Measurements from ENCODE around the gene CSRP2.
A peak's percentile ranks its signal among the peaks of the same experiment; 100 is the strongest.

The CSRP2 gene

DNA sequence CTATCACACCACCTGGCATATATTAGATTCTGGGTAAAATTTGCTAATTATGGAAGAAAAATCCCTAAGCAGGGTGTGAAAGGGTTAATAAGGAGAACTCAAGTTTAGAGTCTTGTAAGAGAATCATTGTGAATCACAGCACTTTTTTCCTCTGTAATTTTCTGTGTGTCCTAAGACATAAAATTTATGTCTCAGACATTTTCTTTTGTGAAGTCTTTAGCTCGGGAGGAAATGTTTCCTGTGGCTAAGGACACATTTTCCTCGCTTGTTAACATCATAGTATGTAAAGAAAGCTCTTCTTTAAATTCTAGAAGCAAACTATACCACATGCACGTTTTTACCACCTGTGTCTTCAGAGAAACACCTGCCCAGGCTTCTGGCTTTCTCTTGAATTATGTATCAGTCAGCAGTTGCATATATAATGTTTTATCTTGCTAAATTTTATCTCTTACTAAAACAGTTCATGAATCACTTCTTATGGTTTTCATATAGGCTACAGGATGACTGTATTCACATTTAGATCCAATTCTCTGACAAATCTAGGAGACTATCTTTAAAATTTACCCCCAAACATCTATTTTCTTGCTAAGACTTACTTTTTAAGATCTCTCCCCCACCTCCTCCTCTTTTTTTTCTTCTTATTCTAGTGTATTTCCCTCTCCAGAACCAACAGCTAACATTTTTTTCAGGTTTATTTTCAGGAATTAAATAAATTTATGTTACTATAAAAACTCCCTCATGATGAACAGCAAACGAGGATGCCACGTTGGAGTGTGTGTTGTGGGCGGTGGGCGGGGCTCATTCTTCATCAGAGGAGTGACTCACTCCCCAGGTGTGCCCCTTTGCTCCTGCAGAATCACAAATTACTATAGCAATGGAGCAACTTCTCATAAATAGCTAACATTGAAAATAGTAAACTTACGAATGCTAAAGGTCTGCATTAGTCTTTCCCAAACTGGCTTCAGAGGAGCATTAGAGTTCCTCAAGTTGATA is 11.6 kb upstream of the CSRP2 start:
- no peak for DNase-seq

DNA sequence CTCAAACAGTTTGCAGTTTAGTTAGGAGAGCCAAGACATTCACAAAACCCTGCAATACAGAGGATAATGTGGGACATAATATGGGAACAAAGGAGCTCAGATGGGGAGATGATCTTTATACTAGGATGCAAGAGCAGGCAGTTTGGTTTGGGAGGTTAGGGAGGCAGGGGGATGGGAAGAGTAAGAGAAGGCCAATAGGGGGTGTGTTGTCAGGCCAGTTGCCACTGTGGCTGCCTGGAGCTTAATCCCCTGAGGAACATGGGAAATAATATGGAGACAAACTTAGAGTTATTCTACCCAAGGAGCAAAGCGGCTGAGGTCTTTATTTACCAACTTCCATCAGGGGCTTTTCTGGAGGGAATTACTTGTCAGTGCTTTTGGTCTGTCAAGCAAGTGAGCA is 10.0 kb upstream of the CSRP2 start:
- no peak for DNase-seq

DNA sequence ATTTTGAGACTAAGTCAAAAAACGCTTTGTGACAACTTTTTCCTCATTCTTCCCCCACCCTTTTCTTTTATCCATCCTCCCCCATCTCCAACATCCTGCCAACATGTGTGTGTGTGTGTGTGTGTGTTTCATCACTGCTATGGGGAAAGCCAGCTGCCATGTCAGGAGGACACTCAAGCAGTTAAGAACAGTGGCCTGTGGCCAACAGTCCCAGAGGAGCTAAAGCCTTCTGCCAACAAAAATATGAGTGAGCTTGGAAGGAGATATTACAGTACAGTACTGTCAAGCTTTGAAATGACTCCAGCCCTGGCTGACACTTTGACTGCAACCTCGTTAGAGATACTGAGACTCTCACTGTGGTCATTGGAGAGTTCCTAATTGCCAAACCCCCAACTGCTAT is 5.0 kb upstream of the CSRP2 start:
- no peak for DNase-seq

DNA sequence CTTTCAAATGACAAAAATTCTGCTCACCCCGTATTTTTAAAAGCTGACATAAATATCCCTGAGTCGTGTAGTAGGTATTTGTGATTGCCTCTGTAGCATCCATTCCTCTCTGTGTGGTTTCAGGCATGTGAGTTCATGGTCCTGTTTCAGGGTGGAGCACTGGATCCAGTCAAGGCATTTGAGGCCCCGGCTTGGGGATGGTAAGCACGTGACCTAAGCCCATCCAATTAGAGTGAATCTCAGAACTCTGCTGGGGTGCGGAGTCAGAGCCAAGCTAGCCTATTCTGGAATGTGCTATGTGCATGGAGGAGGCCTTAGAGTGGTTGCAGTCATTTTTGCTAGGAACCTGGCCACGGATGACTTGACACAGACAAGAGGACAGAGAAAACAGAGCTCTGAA is 4.3 kb upstream of the CSRP2 start:
- DNase-seq, result no peak

DNA sequence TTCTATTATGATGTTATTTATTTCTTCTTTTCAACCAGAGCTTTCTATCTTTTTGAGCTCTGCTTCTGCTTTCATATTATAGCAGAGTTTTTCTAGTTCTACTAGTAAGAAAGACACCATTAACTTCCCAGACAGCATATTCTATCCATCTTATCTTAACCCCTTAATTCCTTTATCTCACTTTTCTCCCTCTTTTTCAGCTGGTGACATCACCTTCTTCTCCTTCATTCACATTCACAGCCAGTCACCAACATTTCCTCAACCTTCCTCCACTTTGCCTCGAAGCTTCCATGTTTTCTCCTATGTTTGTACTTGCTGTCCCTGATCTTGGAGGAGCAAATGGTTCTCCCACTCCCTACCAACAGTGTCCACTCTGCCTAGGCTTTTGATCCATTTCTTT is 3.5 kb upstream of the CSRP2 start:
- no peak for DNase-seq

DNA sequence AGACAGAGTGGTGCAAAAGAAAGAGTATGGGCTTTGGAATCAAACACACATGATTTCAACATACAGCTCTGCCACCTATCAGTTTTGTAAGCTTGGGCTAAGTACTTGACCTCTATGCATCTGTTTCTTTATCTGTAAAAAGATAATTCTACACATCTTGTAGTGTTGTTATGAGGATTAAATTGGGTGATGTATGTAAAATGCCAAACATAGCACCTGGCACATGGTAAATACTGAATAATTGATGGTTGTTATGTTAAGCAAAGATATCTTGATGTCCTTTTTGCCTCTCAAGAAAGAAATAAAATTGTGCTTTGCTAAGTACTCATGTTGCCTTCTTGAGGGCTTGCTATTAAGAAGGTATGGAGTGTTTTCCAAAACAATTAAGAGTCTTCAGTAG is 2.3 kb upstream of the CSRP2 start:
- DNase-seq, result no peak

DNA sequence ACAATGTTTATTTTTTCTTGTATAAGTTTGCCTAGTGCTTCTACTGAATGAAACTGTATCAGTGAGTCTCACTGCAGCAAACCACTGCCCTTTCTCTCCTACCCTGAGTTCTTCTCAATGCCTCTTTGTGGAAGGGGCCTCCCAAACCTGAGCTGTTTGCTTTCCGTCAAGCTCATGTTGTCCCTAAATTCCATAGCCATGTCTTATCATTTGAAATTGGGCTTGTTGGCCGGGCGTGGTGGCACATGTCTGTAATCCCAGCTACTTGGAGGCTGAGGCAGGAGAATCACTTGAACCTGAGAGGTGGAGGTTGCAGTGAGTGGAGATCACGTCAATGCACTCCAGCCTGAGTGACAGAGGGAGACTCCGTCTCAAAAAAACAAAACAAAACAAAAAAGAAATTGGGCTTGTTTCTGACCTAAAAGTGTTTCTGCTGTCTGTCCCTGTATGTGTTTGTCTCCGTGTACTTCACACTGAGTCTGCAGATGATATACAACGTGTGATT is 1.8 kb upstream of the CSRP2 start:
- DNase-seq, result no peak

DNA sequence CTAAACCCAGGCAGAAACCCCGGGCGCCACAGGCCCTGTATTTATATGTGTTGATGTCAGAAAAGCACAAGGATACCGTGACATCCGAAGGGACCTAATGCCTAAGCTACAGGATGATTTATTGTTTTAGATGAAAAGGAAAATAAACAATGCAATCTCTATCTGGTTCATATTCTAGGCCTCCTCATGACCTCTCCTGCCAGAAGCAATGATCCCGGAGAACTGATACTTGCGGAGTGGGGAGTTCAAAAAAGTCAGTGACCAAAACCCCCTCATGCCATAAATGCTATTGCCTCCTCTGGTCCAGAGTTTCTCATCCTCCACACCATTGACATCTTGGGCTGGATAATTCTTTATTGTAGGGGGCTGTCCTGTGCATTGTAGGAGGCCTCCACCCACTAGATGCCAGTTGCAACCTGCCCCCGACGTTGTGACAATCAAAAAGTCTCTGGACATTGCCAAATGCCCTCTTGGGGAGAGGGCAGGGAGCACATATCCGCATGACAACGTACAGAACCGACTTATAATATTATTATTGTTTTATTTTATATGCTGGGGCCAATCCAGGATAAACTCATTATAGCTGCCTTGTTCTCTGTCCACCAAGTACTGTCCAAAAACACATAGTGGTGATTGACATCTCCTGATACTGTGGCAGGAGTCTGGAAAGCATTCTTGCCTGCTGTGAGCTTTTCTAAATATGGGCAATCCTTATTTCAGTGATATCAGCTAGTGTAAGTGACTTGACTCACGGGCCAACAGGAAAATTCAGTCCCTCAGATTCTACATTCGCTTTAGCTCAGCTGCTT is 1.1 kb upstream of the CSRP2 start:
- no peak for DNase-seq

DNA sequence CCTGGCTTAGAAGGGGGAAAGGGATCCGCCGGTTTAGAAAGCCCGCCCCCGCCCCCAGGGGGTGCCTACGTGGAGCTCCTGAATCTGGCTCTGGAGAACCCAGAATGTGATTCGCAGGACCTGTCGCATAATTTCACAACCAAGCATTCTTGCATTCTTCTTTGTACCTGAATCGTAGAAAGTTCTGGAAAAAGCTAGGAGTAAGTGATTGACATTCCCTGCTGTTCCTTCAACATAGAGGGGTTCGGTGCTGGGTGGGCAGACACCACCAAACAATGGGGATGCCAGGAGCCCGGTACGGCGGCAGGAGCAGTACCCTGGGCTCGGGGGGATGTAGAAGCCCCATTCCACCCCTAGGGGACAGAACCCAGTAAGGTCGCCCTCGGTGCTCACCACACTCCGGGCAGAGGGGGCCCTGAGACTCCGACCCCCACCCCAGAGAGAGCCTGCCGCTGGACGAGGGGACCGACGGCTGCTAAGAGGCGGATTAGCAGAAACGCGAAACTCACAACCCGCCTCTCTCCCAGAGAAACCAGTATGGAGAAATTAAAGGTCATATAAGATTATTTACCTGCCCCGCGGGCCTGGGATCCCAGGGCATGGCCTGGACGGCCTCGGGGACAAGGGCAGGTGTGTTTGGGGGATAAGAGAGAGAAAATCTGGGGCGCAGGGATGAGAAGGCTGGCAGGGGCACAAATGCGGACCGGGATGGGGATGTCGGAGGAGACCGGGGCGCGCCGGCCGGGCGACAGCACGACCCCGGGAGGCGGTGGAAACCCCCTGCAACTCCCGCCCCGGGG is 520 bp downstream of the CSRP2 start:
- DNase-seq, result peak; percentile 8

DNA sequence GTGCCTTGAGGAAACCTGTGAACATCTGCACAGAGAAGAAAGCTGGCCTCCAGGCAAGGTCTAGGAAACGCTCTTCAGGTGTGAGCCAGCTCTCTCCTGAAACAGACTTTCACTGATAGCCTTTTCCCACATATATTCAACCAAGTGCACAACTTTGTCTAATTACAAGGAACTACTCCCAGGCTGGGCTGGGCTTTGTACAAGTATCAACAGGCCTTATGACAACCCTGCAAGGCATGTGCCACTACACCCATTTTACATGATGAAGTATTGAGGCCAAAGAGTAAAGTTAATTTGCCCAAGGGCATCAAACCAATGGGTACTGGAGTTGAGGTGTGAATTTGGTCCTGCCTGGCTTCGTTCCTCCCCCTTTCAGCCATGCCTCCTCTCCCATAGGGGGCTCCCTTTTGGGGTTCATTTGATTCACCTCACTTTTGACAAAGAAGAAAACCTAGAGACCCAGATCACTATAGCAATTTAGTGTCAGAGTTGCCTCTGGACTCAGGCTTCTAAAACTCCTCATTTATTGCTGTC is 2.1 kb downstream of the CSRP2 start:
- DNase-seq, result no peak

DNA sequence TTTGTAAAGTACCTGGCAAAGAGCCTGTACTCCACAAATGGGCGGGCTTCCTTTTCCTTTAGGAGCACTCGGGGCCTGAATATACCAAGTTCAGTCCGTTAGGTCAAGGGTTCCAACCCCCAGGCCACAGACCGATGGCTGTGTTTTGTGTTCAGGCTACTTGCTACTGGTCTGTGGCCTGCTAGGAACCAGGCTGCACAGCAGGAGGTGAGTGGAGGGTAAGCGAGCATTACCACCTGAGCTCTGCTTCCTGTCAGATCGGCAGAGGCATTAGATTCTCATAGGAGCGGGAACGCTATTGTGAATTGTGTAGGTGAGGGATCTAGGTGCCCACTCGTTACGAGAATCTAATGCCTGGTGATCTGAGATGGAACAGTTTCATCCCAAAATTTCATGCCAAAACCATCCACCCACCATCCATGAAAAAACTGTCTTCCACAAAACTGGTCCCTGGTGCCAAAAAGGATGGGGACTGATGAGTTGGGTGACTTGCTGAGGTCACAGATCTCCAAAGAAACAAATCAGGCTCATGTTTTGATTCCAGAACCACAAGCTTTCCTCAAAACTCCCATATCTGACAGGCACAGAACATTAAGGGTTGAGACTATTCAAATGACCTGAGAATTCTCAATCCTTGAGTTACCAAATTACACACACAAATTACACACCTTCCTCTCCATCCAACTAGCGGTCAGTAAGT is 4.2 kb downstream of the CSRP2 start:
- no peak for DNase-seq

DNA sequence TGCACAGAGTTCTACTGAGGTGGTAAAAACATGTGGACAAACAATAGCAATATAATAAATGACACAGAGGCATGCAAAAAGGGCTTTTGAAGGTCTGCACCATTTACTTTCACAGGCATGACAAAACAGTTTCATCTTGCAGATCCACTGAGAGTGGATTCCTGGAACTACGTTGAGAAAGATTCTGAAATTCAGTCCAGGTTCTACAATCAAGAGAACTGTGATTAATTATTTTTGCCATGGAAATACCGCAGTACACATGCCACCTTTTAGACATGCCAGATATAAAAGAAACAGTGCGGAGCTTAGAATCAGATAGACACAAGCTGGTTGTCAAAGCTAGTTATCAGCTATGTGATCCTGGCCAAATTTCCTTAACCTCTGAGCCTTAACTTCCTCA is 4.8 kb downstream of the CSRP2 start:
- no peak for DNase-seq

DNA sequence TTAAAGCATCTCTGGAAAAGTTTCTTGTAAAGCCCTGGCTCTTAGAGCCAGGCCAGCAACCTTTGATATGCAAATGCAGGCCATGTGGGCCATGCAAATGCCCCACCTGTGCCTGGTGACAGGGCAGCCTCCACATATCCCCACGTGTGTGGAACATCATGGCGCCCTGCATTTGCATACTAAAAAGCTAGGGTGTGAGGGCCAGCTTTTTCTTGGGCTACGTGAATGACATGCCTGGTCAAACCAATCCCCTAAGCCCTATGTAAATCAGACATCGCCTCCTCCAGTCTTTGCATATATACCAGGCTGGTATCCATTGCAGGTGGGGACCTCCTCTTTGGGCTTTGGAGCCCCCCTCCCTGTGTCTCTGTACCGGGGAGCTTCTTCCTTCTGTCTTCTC is 6.4 kb downstream of the CSRP2 start:
- no peak for DNase-seq

DNA sequence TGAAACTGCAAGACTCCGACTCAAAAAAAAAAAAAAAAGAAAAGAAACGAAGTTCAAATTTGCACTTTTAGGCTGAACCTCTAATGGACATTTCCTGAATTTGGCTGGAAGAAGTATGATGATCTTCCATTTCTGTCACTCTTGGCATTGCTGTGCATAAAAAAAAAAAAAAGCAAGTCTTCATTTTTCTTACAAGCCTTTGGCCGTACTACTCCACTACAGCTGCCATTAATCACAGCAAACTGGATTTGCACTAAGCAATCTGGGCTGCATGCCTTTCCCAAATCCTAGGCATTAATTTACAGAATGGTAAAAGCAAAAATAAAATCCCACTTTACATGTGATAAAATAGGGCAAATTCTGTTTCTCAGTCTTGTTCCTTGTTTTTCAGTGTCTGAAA is 7.1 kb downstream of the CSRP2 start:
- DNase-seq, result no peak

DNA sequence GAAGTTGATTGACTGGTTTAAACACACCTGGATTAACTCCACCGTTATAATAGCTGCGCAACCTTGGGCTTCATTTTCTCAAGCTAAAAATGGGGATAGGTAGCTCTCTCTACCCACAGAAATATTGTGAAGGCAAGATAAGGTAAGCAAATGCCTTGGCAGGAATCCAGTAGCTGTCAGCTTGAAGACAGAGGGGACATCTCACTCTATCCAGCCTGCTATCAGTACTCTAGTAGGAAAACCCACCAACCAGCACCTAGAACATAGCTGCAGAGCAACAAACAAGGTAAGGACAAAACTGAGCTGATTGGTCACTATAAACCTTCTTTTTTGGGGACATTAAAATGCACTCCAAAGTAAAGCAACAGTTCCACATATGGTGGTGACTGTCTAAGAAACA is 7.7 kb downstream of the CSRP2 start:
- no peak for DNase-seq

DNA sequence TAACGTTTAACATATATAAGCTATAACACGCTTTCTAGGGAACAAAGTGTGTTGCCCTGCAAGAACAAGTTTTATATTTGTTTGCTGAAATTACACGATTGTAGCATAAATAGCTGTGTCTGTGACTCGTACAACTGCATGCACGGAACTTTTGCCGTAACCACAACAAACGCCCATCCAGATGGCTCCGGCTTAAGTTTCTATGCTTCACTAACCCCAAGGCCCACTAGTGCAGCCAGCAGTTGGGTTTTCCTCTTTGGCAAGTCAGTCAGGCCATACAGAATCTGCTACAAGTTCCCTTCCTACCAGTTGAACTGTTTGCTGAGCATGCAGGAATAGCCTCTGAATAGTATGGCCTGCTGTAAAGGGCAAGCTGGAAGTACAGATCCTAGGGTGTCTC is 12.1 kb downstream of the CSRP2 start:
- DNase-seq, result no peak

DNA sequence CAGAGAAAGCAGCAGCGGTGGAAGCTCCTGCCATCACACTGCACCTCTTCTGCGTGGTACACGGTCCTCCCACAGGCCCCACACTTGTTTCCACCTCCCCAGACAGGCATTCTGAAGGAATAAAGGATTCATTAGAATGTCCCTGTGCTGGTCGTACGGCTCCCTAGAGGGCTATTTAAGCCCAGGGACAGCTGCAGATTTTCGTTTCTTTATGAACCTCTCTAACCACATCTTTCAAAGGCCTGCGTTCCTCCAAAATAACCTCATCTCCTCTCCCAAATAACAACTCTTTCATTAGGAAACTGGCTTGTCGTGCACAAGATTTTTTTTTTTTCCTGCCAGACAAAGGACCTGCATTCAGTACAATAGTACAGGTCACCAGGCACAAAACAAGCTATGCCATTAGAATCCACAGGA is 12.7 kb downstream of the CSRP2 start:
- DNase-seq, result no peak

DNA sequence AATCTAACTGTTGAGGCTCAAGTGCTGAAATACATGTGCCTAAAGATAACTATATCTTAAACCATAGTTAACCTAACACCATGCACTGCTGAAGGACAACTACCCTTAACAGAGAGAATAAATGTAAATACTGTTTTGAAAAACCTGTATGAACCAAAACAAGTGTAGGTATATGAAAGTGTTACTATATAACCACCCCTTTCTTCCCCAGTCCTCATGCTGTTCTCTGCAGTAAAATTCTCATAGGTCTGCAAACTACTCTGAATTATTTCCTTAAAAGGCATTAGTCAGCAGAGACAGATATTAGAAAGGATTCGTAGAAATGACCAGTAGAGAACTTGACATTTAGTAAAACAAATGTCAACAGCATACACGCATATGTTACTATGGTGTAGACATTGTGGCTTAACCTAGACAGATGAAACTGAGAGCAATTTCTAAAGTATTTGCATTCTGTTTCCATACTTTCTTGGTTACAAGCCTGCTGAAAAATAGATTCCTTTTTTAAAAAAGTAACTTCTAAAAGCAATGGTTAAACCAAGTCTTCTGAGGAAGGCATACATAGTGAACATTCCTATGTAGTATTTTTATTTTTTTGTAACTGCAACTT is 13.9 kb downstream of the CSRP2 start:
- no peak for DNase-seq

DNA sequence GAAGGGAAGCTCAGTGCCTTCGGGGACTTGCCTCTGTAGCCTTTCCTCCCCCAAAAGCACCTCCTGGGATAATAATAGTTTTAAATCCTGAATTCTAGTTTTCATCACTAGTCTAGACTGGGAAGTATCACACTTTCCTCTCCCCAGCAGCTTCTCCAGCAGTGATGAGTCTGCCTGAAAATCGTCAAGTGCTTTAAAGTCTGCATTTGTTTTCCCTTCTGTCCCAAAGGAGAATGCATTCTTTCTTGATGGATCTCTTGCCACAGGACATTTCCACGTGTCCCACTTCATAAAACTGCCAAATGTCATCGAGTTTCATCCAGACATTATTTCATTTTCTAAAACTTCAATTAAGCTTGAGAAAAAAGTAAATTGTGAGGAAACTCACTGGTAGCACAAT is 15.0 kb downstream of the CSRP2 start:
- DNase-seq, result no peak

DNA sequence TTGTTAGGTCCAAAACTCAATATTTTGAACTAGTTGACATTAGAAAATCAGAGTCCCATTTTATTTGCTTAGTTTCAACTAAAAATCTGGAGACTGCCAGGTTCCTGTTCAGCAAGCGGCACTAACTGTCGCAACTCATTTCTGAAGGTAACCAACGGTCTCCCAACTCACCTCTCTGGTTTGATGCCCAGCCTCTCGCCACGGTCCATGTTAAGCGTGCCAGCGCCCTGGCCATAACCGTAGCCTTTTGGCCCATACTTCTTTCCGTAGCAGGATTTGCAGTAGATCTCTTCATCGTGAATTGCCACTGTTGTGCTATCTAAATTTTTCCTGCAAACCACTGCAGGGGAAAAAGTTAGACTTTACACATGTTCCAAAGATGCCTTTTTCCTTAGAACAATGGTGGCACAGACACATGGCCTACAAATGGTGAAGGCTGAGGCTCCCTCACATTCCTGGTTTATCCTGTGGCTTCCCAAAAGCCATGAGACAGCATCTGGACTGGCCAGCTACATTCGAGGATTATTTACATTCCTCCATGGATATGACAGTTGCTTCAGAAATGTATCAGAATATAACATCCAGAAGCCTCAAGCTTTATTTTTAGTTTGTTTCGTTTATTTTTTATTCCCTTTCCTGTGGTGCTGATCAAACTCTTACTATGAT is 15.7 kb downstream of the CSRP2 start:
- DNase-seq, result no peak

DNA sequence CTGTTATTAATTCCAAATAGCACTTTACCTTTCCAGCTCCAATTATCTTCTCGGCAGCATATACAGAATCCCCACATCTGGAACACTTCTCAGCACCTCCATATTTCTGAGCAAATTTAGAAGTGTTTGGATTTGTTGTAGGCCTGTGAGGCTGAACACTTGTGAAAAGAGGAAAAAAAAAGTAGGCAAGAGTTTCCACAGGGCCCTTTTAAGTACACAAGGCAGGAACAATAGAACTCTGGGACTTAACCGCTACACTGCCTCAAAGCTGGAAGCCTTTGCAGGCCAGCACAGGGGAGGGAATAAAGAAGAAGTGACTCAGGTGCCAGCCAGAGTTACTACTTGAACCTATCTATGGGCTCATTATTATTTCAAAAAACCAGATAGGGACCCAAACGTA is 18.6 kb downstream of the CSRP2 start:
- no peak for DNase-seq
